OCI-LY7 (cell line): Measurements from ENCODE around the gene GPBAR1. TPM values are rescaled to one million over a fixed set of nuclear protein-coding genes. Genes with fewer than 3 reads are reported as not detected.
A peak's percentile ranks its signal among the peaks of the same experiment; 100 is the strongest.

Experiments used
- BruUV-seq: library from RNA; stranded (reverse); fragments of 400-500 nt; replicated peaks from 2 replicates; lab custom pipeline; 2021; lab: Mats Ljungman, UMichigan
- CTCF ChIA-PET: fragments of 300-600 bp; sonication (Branson Sonifier 250); formaldehyde crosslinking; loops from one replicate; lab custom pipeline; 2022; ENCODE audit warnings: antibody characterized with exemption; ENCODE audit not compliant: unreplicated experiment; lab: Charles Lee
- POLR2A ChIA-PET: fragments of 300-600 bp; sonication (Branson Sonifier 250); formaldehyde crosslinking; loops from one replicate; lab custom pipeline; 2022; ENCODE audit warnings: antibody characterized with exemption; lab: Charles Lee
- DNase-seq: peaks from one replicate; pipeline ENCODE4 v3.0.0-alpha.2; 2015; ENCODE audit warnings: low spot score
- H2AFZ ChIP-seq: fragments of 200-600 bp; sonication (generic), shearing (Covaris generic); 2 replicates; pipeline ENCODE4 v1.6.1; 2014; ENCODE audit warnings: mild to moderate bottlenecking, antibody characterized with exemption, low read length, moderate library complexity
- H3K27ac ChIP-seq: fragments of 200-600 bp; sonication (generic); 2 replicates; pipeline ENCODE4 v1.5.1; 2014; ENCODE audit warnings: mixed run types, low read depth, mild to moderate bottlenecking, moderate library complexity, low read length, inconsistent platforms; ENCODE audit not compliant: poor library complexity, severe bottlenecking
- H3K36me3 ChIP-seq: fragments of 200-600 bp; sonication (generic); 2 replicates; pipeline ENCODE4 v1.6.1; 2014; ENCODE audit warnings: mild to moderate bottlenecking, antibody characterized with exemption, low read length, moderate library complexity, mixed read lengths; ENCODE audit not compliant: insufficient read depth
- H3K4me1 ChIP-seq: fragments of 200-600 bp; sonication (generic); 2 replicates; pipeline ENCODE4 v1.5.1; 2014; ENCODE audit warnings: mild to moderate bottlenecking, low read length; ENCODE audit not compliant: insufficient read depth, poor library complexity, severe bottlenecking
- H3K4me2 ChIP-seq: fragments of 200-600 bp; sonication (generic); 2 replicates; pipeline ENCODE4 v1.6.1; 2014; ENCODE audit warnings: mild to moderate bottlenecking, low read length
- H3K4me3 ChIP-seq: fragments of 200-600 bp; sonication (generic); 2 replicates; pipeline ENCODE4 v1.5.1; 2014; ENCODE audit warnings: mild to moderate bottlenecking, low read depth, low read length; ENCODE audit not compliant: poor library complexity, severe bottlenecking
- H3K79me2 ChIP-seq: fragments of 200-600 bp; sonication (generic); 2 replicates; pipeline ENCODE4 v1.6.1; 2016; ENCODE audit warnings: low read depth, mild to moderate bottlenecking, low read length, moderate library complexity, mixed read lengths; ENCODE audit not compliant: insufficient read depth
- H3K9me2 ChIP-seq: fragments of 200-600 bp; sonication (generic); 2 replicates; pipeline ENCODE4 v1.6.1; 2016; ENCODE audit warnings: mild to moderate bottlenecking, low read length, mixed read lengths; ENCODE audit not compliant: insufficient read depth
- H3K9me3 ChIP-seq: fragments of 200-600 bp; sonication (generic); 2 replicates; pipeline ENCODE4 v1.6.1; 2014; ENCODE audit warnings: mild to moderate bottlenecking, mixed run types, low read length, mixed read lengths
- H4K20me1 ChIP-seq: fragments of 200-600 bp; sonication (generic); 2 replicates; pipeline ENCODE4 v1.6.1; 2014; ENCODE audit warnings: mild to moderate bottlenecking, antibody characterized with exemption, low read length, moderate library complexity, mixed read lengths; ENCODE audit not compliant: insufficient read depth
- CTCF ChIP-seq: fragments of 200-600 bp; sonication (generic); conservative IDR thresholded peaks from 2 replicates; pipeline ENCODE4 v1.5.1; 2014; ENCODE audit warnings: mild to moderate bottlenecking, antibody characterized with exemption, low read length, moderate library complexity, mixed read lengths
- EZH2phosphoT487 ChIP-seq: fragments of 200-600 bp; sonication (generic); IDR thresholded peaks from 2 replicates; pipeline ENCODE4 v1.6.1; 2018; ENCODE audit warnings: low read depth, borderline replicate concordance, mild to moderate bottlenecking, mixed run types, antibody characterized with exemption, low read length, moderate library complexity, mixed read lengths
- intact Hi-C: fragments of 100-400 bp; cut with micrococcal nuclease; formaldehyde crosslinking; loops from one replicate; pipeline ENCODE4 v1.10.0; 2022; ENCODE audit not compliant: unreplicated experiment
- total RNA-seq, 2 experiments: library from RNA; depleted of rRNA in 1 of 2; stranded (reverse); fragments of >200 nt in 1 of 2; shearing (Covaris generic) in 1 of 2; gene quantifications; 2 replicates each; pipeline ENCODE4 v1.2.3, GENCODE V29; 2014 to 2022

Gene GPBAR1
- total RNA-seq, 2 experiments from 2014 or later, result 0.22 to 0.40 TPM

GRCh38 chr2:218284106-218284811, 23.4 kb downstream of the GPBAR1 start:
- TF ChIP-seq CTCF, result no peak
- TF ChIP-seq EZH2phosphoT487, result no peak
- POLR2A ChIA-PET, result interaction anchor here (0.7 kb wide), 1 partner anchor 73 kb away, joined by 3 read pairs; no protein-coding TSS in a partner anchor
- peaks cover 41% of the 10 kb centered on the region for H3K4me1 ChIP-seq
- H3K9me3 ChIP-seq, result no peaks in the 10 kb centered on the region
- H3K27ac ChIP-seq, result no peak overlapping the region
- DNase-seq, result no peak
- H3K36me3 ChIP-seq, result peaks cover 37% of the 10 kb centered on the region
- no peak overlapping the region for H2AFZ ChIP-seq
- H4K20me1 ChIP-seq, result no peaks in the 10 kb centered on the region
- BruUV-seq, result no TSS peak
- intact Hi-C loops, result no loop called here
- H3K9me2 ChIP-seq, result no peaks in the 10 kb centered on the region
- peaks cover 43% of the 10 kb centered on the region; the same call in 1 of the 2 replicates for H3K79me2 ChIP-seq
- no peak overlapping the region for H3K4me2 ChIP-seq
- H3K4me3 ChIP-seq, result no peak overlapping the region
- CTCF ChIA-PET, result interaction anchor here (0.6 to 0.8 kb wide), 2 partner anchors 9 to 12 kb away, joined by 3 read pairs; no protein-coding TSS in a partner anchor

- Histone ChIP-seq H3K79me2 (peaks cover 57% of the 10 kb centered on the region), H3K36me3 (peaks cover 24% of the 10 kb centered on the region), H3K4me3 (no peak overlapping the region), H3K4me2 (peak overlapping the region; percentile 75), H4K20me1 (no peaks in the 10 kb centered on the region), H3K4me1 (peaks cover 54% of the 10 kb centered on the region), H2AFZ (no peak overlapping the region), H3K9me2 (no peaks in the 10 kb centered on the region), H3K27ac (peak overlapping the region; percentile 59), H3K9me3 (no peaks in the 10 kb centered on the region)
- intact Hi-C loops, result no loop called here
- BruUV-seq, result no TSS peak
- DNase-seq, result no peak
- CTCF ChIA-PET, result interaction anchor here (0.6 to 2.5 kb wide), 2 partner anchors 12 to 14 kb away, joined by 3 to 9 read pairs; no protein-coding TSS in a partner anchor
- POLR2A ChIA-PET, result interaction anchor here (1.0 to 3.8 kb wide), 7 partner anchors 8 to 115 kb away, joined by 3 to 35 read pairs (median 4); partner anchors contain the start of genes AAMP, CTDSP1 and PNKD
- TF ChIP-seq EZH2phosphoT487, result no peak
- no peak for TF ChIP-seq CTCF
Observed at GRCh38 chr2:218285604-218286003, 24.8 kb downstream of the GPBAR1 start.
